ENCODE measurements around the gene KIF18A. TPM values are rescaled to one million over a fixed set of nuclear protein-coding genes. Genes with fewer than 3 reads are reported as not detected.

The KIF18A gene
- total and polyA plus RNA-seq, 2 of the 13 experiments (the other 11 are each of a cell fraction or from before 2014, with no cell fraction given), result 3.4 to 14.4 TPM

DNA sequence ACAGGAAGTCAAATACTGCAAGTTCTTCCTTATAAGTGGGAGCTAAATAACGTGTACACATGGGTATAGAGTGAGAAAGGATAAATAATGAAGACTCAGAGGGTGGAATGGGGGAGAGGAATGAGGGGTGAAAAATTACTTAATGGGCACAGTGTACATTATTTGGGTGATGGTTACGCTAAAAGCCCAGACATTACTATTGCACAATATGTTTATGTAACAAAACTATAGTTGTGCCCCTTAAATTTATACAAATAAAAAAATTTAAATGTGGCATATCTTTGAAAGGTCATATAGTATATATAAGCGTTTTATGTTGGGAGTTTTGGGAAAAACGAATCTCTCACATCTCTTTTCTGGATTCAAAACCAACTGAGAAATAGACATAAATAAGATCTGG is 96.1 kb downstream of the KIF18A start:
- Histone ChIP-seq H3K4me1 (ENCODE audit: insufficient read depth, low read length) (no peaks in the 10 kb centered on the region), H3K9me3 (ENCODE audit: low read length) (no peaks in the 10 kb centered on the region), H3K4me3 (replicated peaks in 1 of 3; ENCODE audit: insufficient read depth in 1 of 3, low read depth in 2 of 3, low read length in 3 of 3) (no peak overlapping the region), H3K27ac (ENCODE audit: extremely low read length, insufficient read depth, low read length) (no peak overlapping the region), H2AFZ (ENCODE audit: low read length) (no peak overlapping the region), H3K27me3 (ENCODE audit: control insufficient read depth in 1 of 2, insufficient read depth in 2 of 2, low read length in 2 of 2) (no peaks in the 10 kb centered on the region), H3K36me3 (replicated peaks in 1 of 2; ENCODE audit: control insufficient read depth in 1 of 2, insufficient read depth in 2 of 2, low read length in 2 of 2) (no peaks in the 10 kb centered on the region), H4K20me1 (ENCODE audit: insufficient read depth, low read length) (no peaks in the 10 kb centered on the region), H3K9ac (ENCODE audit: insufficient read depth, low read depth, low read length) (no peak overlapping the region), H3K79me2 (ENCODE audit: insufficient read depth, low read length) (no peaks in the 10 kb centered on the region), H3K4me2 (ENCODE audit: low read depth, low read length) (no peak overlapping the region)
- 90% methylated on average over 4 of the region's 4 CpGs for WGBS (ENCODE audit: low lambda C conversion rate)
- ChIA-PET CTCF (ENCODE audit: low intra/inter-chr PET ratio, low total read pairs) (no interaction called here), POLR2A (no interaction called here)
- in situ Hi-C loops (cut with HindIII; ENCODE audit: extremely low pct_ligation_motif_present, low pct_unique_long_range_greater_than_20kb), result no loop called here
- intact Hi-C loops (cut with micrococcal nuclease; ENCODE audit: unreplicated experiment), result no loop called here
- BruUV-seq (replicated peaks), result no TSS peak
- FAIRE-seq (no peak), ATAC-seq (no peak), DNase-seq (ENCODE audit: low spot score) (no peak)
- peak; percentile 56; the same call in 1 of the 2 replicates for TF ChIP-seq CEBPB (IDR thresholded peaks at IDR 0.05; ENCODE audit: borderline replicate concordance, low read depth, low read length)
- TF ChIP-seq, protein P1, sequence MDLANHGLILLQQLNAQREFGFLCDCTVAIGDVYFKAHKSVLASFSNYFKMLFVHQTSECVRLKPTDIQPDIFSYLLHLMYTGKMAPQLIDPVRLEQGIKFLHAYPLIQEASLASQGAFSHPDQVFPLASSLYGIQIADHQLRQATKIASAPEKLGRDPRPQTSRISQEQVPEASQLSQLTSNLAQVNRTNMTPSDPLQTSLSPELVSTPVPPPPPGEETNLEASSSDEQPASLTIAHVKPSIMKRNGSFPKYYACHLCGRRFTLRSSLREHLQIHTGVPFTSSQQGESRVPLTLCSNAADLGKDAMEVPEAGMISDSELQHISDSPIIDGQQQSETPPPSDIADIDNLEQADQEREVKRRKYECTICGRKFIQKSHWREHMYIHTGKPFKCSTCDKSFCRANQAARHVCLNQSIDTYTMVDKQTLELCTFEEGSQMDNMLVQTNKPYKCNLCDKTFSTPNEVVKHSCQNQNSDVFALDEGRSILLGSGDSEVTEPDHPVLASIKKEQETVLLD (CRISPR knock-in tag; IDR thresholded peaks at IDR 0.05; ENCODE audit: low read depth), result no peak

DNA sequence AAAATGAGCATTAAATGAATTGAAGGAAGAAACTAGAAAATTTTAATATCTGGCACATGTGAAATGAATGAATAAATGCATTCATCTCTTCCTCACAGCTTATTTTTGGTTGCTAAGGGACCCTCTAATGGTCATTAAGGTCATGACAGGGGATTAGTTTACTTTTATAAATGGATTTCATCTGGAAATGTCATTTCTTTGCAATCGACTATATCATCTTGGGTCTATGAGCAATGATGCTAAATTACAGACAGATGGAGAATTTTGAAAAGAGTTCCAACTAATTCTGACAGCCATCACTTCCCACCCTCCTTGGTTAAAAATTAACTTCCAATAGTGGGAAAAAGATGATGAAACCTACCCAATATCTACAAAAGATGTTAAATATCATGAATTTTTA is 98.0 kb downstream of the KIF18A start:
- 93% methylated on average over 1 of the region's 1 CpG for WGBS (ENCODE audit: low lambda C conversion rate)
- no peaks in the 10 kb centered on the region for H4K20me1 ChIP-seq (ENCODE audit: insufficient read depth, low read length)
- POLR2A ChIA-PET, result no interaction called here
- no peaks in the 10 kb centered on the region for H3K36me3 ChIP-seq (replicated peaks in 1 of 2; ENCODE audit: control insufficient read depth in 1 of 2, insufficient read depth in 2 of 2, low read length in 2 of 2)
- no peak overlapping the region for H2AFZ ChIP-seq (ENCODE audit: low read length)
- no peak overlapping the region for H3K9ac ChIP-seq (ENCODE audit: insufficient read depth, low read depth, low read length)
- no peaks in the 10 kb centered on the region for H3K27me3 ChIP-seq (ENCODE audit: control insufficient read depth in 1 of 2, insufficient read depth in 2 of 2, low read length in 2 of 2)
- FAIRE-seq, result no peak
- no peaks in the 10 kb centered on the region for H3K9me3 ChIP-seq (ENCODE audit: low read length)
- DNase-seq (ENCODE audit: low spot score), result no peak
- in situ Hi-C loops (cut with HindIII; ENCODE audit: extremely low pct_ligation_motif_present, low pct_unique_long_range_greater_than_20kb), result no loop called here
- CTCF ChIA-PET (ENCODE audit: low intra/inter-chr PET ratio, low total read pairs), result no interaction called here
- no peak for ATAC-seq
- TF ChIP-seq ZSCAN29 (CRISPR knock-in tag; conservative IDR thresholded peaks at IDR 0.05) (no peak), NFIC (IDR thresholded peaks at IDR 0.05; ENCODE audit: low read length) (no peak), ZNF850 (CRISPR knock-in tag; conservative IDR thresholded peaks at IDR 0.05) (no peak), ZNF644 (CRISPR knock-in tag; IDR thresholded peaks at IDR 0.05; ENCODE audit: low read depth) (no peak), ZNF124 (CRISPR knock-in tag; IDR thresholded peaks at IDR 0.05) (no peak)
- no peak overlapping the region for H3K27ac ChIP-seq (ENCODE audit: extremely low read length, insufficient read depth, low read length)
- intact Hi-C loops (cut with micrococcal nuclease; ENCODE audit: unreplicated experiment), result no loop called here
- BruUV-seq (replicated peaks), result no TSS peak
- H3K79me2 ChIP-seq (ENCODE audit: insufficient read depth, low read length), result no peaks in the 10 kb centered on the region
- no peak overlapping the region for H3K4me3 ChIP-seq (replicated peaks in 1 of 3; ENCODE audit: insufficient read depth in 1 of 3, low read depth in 2 of 3, low read length in 3 of 3)
- no peaks in the 10 kb centered on the region for H3K4me1 ChIP-seq (ENCODE audit: insufficient read depth, low read length)
- H3K4me2 ChIP-seq (ENCODE audit: low read depth, low read length), result no peak overlapping the region
